ENCODE data around the gene FOCAD. TPM values are rescaled to one million over a fixed set of nuclear protein-coding genes. Genes with fewer than 3 reads are reported as not detected.
"Not testable (repeated sequence)": the region's sequence is repeated elsewhere in the genome, so short reads cannot be mapped to it uniquely, and the experiment has no call there.

Gene FOCAD
- total RNA-seq, 1 donor from 2014 or later = 57.2 TPM

DNA sequence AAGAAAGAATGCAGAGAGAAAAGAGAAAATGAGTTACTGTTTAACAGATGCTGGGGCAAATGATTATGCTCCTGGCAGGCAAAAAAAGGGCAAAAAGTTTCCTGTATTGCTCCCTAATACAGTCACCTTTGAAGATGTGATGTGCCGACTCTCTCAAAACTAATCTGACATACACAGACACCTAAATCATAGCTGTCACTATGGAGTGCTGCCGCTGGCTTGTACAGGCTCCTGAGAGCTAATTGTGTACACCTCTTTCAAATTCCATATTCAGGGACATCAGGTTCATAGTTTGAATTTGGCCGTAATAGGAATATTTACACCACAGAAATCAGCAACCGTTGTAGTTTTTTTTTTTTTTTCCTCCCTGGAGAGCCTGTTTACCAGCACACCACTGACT lies 12.4 kb upstream of the FOCAD start:
- H3K27ac Mint-ChIP-seq (ENCODE audit: unreplicated experiment) = no peak overlapping the region
- H3K4me1 Mint-ChIP-seq (ENCODE audit: unreplicated experiment) = peaks cover 4% of the 10 kb centered on the region
- H3K4me3 Mint-ChIP-seq (ENCODE audit: unreplicated experiment) = no peak overlapping the region
- H3K36me3 Mint-ChIP-seq (ENCODE audit: low read depth, unreplicated experiment) = peaks cover 4% of the 10 kb centered on the region
- TF ChIP-seq, protein P1, sequence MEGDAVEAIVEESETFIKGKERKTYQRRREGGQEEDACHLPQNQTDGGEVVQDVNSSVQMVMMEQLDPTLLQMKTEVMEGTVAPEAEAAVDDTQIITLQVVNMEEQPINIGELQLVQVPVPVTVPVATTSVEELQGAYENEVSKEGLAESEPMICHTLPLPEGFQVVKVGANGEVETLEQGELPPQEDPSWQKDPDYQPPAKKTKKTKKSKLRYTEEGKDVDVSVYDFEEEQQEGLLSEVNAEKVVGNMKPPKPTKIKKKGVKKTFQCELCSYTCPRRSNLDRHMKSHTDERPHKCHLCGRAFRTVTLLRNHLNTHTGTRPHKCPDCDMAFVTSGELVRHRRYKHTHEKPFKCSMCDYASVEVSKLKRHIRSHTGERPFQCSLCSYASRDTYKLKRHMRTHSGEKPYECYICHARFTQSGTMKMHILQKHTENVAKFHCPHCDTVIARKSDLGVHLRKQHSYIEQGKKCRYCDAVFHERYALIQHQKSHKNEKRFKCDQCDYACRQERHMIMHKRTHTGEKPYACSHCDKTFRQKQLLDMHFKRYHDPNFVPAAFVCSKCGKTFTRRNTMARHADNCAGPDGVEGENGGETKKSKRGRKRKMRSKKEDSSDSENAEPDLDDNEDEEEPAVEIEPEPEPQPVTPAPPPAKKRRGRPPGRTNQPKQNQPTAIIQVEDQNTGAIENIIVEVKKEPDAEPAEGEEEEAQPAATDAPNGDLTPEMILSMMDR (IDR thresholded peaks at IDR 0.05; ENCODE audit: unreplicated experiment) = no peak
- H3K27me3 Mint-ChIP-seq (ENCODE audit: unreplicated experiment) = no peaks in the 10 kb centered on the region
- no peaks in the 10 kb centered on the region for H3K9me3 Mint-ChIP-seq (ENCODE audit: unreplicated experiment)
- no peak for DNase-seq (ENCODE audit: low spot score)

DNA sequence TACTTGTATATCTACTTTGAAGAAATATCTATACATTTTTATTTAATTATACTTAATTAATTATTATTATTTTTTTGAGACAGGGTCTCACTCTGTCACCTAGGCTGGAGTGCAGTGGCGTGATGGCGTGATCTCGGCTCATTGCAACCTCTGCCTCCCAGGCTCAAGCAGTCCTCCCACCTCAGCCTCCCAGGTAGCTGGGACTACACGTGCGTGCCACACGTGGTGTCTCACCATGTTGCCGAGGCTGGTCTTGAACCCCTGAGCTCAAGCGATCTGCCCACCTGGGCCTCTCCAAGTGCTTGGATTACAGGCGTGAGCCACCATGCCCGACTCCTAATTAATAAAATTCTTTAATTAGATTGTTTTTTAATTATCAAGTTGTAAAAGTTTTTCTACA lies 10.5 kb upstream of the FOCAD start:
- not testable (repeated sequence) for H3K4me3 Mint-ChIP-seq (ENCODE audit: unreplicated experiment); H3K27ac Mint-ChIP-seq (ENCODE audit: unreplicated experiment); H3K27me3 Mint-ChIP-seq (ENCODE audit: unreplicated experiment); H3K4me1 Mint-ChIP-seq (ENCODE audit: unreplicated experiment); H3K9me3 Mint-ChIP-seq (ENCODE audit: unreplicated experiment); H3K36me3 Mint-ChIP-seq (ENCODE audit: low read depth, unreplicated experiment); DNase-seq (ENCODE audit: low spot score)

DNA sequence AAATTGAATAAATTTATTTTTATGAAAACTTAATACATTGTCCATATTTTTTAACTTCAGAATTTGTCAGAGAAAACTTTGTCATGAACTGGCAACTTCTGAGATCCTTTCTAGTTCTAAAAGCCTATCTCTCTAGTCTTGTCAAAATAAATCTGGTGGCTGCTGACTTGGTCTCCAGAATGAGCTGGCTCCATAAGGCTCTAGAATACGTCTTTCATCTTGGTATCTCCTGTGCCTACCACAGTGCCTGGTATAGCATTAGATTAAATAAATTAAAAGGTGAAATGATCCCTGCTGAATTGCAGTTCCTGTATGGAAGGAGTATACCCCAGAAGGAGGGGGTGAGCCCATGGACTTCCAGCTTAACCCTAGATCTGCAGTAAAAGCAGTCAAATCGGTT lies 2.6 kb upstream of the FOCAD start:
- TF ChIP-seq, protein P1 (IDR thresholded peaks at IDR 0.05; ENCODE audit: unreplicated experiment) = no peak
- Mint-ChIP-seq H3K36me3 (ENCODE audit: low read depth, unreplicated experiment) (peaks cover 4% of the 10 kb centered on the region), H3K4me1 (ENCODE audit: unreplicated experiment) (peaks cover 18% of the 10 kb centered on the region), H3K27ac (ENCODE audit: unreplicated experiment) (no peak overlapping the region), H3K4me3 (ENCODE audit: unreplicated experiment) (no peak overlapping the region), H3K27me3 (ENCODE audit: unreplicated experiment) (peaks cover 9% of the 10 kb centered on the region), H3K9me3 (ENCODE audit: unreplicated experiment) (no peaks in the 10 kb centered on the region)
- DNase-seq (ENCODE audit: low spot score) = no peak

DNA sequence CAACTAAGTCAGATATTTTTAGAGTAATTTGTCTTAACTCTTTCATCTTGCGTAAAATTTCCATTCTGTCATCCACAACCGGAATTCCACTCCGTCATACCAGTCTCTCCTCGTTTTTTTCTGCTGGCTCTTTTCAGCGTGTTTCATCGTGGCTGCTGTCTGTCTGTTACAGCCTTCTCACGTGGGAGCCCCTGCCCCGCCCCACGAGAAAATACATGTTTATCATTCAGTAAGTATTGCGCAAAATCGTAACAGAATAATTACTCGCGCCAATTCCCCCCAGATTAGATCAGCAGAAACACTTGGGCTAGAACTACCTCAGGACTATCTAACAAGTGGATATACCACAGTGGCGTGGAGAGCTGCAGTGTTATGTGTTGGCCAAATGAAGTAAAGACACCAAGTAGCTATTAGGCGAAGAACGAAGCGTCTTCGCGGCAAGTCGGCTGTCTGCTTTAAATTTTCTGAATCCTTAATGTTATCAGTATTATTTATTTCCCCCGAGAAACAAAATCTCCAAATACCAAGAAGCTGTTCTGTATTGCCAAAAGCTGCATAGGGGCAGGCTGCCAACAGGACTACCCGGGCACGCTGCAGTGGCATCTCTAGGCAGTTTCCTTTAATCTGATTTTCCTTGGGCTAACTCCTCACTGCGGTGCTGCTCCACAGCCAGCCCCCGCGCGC lies 566 bp upstream of the FOCAD start:
- Mint-ChIP-seq H3K4me3 (ENCODE audit: unreplicated experiment) (peak overlapping the region; percentile 89), H3K9me3 (ENCODE audit: unreplicated experiment) (no peaks in the 10 kb centered on the region), H3K36me3 (ENCODE audit: low read depth, unreplicated experiment) (peaks cover 4% of the 10 kb centered on the region), H3K27ac (ENCODE audit: unreplicated experiment) (peak overlapping the region; percentile 79), H3K4me1 (ENCODE audit: unreplicated experiment) (peaks cover 18% of the 10 kb centered on the region), H3K27me3 (ENCODE audit: unreplicated experiment) (peaks cover 9% of the 10 kb centered on the region)
- no peak for DNase-seq (ENCODE audit: low spot score)
- TF ChIP-seq, protein P1 (IDR thresholded peaks at IDR 0.05; ENCODE audit: unreplicated experiment) = no peak

DNA sequence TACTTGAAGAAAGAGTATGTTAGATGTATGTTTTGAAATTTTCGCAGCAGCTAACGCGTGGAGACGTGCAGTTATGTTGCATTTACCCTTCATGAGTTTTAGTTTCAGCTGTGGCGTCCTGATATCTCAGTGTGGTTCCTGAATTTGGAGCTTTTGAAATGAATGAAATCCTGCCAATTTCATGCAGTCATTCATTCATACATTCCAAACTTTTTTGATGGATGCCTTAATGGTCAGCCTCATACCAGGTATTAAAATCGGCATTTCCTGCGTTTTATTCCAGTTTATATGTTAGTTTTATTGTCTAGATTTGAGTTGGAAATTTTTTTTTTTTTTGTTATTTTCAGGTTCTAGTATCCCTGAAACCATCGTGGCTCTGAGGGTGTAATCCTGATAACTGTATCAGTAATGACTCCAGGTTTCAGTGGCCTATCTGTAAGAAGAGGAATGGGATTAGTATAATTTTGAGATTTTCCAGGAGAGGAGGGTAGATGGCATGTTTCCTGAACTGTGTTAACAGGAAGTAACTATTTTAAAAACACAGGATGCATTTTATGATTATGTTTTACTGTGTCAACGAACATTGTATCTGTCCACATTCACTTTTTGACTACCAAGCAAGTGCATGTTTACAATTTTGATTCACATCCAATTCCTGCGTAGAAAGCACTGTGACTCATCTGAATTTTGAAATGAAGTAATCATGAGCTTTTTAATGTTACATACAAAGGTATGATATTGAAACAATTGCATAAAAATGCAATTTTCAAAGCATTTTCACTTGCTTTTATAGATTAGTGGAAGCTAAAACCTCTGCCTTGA lies 1.0 kb downstream of the FOCAD start:
- Mint-ChIP-seq H3K4me3 (ENCODE audit: unreplicated experiment) (peak overlapping the region; percentile 91), H3K4me1 (ENCODE audit: unreplicated experiment) (peaks cover 18% of the 10 kb centered on the region), H3K36me3 (ENCODE audit: low read depth, unreplicated experiment) (no peaks in the 10 kb centered on the region), H3K27me3 (ENCODE audit: unreplicated experiment) (peaks cover 6% of the 10 kb centered on the region), H3K9me3 (ENCODE audit: unreplicated experiment) (no peaks in the 10 kb centered on the region), H3K27ac (ENCODE audit: unreplicated experiment) (peak overlapping the region; percentile 90)
- no peak for DNase-seq (ENCODE audit: low spot score)
- TF ChIP-seq, protein P1 (IDR thresholded peaks at IDR 0.05; ENCODE audit: unreplicated experiment) = no peak

Measured in endothelial cell (in vitro differentiated cells).